HG03095 (cell line): ENCODE results near the gene FBXL17.
A peak's percentile ranks its signal among the peaks of the same experiment; 100 is the strongest.
"Not testable (repeated sequence)": the region's sequence is repeated elsewhere in the genome, so short reads cannot be mapped to it uniquely, and the experiment has no call there.

Experiments
- ATAC-seq: cut with Tn5 transposase; IDR thresholded peaks from one replicate; pipeline ENCODE4 v1.9.1; 2021; ENCODE audit warnings: moderate library complexity; ENCODE audit not compliant: unreplicated experiment

The FBXL17 gene

GRCh38 chr5:108171759-108172158, 210.1 kb downstream of the FBXL17 start:
- ATAC-seq, result no peak

- ATAC-seq, result no peak
Measured at GRCh38 chr5:108168915-108169314, 213.0 kb downstream of the FBXL17 start.

DNA sequence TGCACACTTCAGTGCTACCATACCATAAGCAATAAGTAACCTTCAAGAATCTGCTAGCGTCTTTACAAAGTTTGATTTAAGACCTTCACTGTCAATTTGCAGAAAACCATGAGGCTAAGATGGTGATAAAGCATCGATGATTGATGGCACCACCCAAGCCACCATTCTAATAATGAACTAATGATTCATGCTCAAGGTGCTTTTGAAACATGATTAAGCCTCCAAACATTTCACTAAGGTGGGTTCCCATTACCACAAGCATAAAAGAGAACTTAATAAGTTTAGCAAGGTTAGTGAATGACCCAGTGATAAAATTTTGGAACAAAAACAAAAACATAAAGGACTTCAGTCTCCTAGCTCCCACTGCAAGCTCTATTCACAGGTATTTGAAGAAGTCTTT, 214.7 kb downstream of the FBXL17 start:
- ATAC-seq, result no peak

- ATAC-seq, result no peak
Measured at GRCh38 chr5:108164574-108164973, 217.3 kb downstream of the FBXL17 start.

DNA sequence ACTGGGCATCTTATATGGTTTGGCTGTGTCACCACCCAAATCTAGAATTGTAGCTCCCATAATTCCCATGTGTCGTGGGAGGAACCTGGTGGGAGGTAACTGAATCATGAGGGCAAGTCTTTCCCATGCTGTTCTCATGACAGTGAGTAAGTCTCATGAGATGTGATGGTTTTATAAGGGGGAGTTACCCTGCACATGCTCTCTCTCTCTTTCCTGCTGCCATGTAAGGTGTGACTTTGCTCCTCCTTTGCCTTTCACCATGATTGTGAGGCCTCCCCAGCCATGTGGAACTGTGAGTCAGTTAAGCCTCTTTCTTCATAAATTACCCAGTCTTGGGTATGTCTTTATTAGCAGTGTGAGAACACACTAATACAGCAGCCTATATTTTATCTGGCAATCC, 229.0 kb downstream of the FBXL17 start:
- not testable (repeated sequence) for ATAC-seq

GRCh38 chr5:108149369-108149768, 232.5 kb downstream of the FBXL17 start:
- no peak for ATAC-seq

DNA sequence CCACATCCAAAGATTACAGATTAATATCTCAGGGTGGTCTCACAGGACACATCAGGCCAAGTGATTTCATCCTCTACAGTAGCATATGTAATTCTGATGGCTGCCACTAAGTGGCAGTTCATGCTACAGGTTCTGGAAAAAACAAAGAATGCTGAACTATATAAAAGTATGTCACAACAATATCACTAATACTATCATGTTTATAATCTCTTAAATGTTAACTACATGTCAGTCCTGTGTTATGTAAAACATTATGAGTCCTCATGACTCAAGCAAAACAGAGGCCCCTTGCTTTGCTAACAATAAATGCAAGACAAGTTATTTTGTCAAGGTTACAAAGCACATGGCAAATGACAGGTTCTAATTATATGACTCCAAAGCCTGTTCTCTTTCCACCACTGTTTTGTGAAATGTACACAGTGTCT, 233.2 kb downstream of the FBXL17 start:
- ATAC-seq, result peak; percentile 76

GRCh38 chr5:108146222-108146621, 235.7 kb downstream of the FBXL17 start:
- ATAC-seq, result no peak

GRCh38 chr5:108145351-108145750, 236.5 kb downstream of the FBXL17 start:
- ATAC-seq, result no peak

GRCh38 chr5:108144332-108144731, 237.6 kb downstream of the FBXL17 start:
- ATAC-seq, result no peak

GRCh38 chr5:108143581-108143980, 238.3 kb downstream of the FBXL17 start:
- no peak for ATAC-seq

GRCh38 chr5:108141676-108142075, 240.2 kb downstream of the FBXL17 start:
- ATAC-seq, result no peak

GRCh38 chr5:108136493-108136892, 245.4 kb downstream of the FBXL17 start:
- no peak for ATAC-seq

DNA sequence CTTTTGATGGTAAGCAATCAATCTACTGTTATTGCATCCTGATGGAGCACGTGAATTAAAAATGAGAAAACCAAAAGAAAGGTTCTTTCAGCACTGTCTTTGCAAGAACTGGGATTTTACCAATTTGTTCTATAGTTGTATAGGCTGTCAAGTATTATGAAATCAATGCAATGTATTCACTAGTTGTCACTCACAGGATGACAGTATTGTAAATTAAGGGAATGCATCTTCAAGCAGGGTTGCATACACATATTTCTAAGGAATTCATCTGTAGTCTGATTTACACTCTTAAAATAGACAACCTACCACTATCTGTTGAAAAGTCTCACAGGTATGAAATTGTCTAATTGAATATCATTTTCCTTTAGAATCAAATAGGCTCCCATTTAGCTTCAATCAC, 252.8 kb downstream of the FBXL17 start:
- ATAC-seq, result no peak

GRCh38 chr5:108125771-108126511, 256.0 kb downstream of the FBXL17 start:
- ATAC-seq, result no peak

DNA sequence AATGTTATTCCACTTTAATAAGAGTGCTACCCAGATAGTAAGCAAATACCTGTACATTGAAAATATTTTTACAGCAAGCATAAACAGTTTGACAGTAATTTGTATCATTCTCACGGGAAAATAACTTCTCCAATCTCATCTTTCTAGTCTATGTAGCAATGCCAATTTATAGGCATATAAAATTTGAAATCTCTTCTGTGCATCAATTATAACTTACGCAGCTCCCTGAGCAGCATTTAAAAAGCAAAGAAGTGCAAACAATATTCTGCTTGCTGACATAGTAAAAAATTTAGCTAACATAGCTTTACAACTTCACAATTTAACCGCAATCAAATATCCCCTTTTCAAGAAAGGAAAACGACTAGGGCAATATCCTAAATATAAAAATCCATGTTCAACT, 257.3 kb downstream of the FBXL17 start:
- ATAC-seq, result no peak

DNA sequence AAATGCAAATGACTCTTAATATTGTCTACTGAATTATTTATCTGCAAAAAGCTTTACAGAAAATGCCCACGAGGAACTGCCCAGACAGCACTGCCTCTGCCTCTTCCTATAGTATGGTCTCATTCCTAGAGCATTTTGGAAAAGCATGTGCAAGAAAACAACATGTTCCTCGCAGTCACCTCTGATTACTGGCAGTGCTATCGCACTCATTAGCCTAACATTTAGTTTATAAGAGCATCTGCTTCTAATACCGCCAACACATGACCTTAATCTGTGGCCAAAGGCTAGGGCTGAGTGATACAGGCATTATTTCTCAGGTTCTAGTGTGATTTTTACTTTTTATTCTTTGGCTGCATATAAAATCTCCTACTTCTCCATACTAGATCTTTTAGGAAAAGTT, 259.2 kb downstream of the FBXL17 start:
- no peak for ATAC-seq

DNA sequence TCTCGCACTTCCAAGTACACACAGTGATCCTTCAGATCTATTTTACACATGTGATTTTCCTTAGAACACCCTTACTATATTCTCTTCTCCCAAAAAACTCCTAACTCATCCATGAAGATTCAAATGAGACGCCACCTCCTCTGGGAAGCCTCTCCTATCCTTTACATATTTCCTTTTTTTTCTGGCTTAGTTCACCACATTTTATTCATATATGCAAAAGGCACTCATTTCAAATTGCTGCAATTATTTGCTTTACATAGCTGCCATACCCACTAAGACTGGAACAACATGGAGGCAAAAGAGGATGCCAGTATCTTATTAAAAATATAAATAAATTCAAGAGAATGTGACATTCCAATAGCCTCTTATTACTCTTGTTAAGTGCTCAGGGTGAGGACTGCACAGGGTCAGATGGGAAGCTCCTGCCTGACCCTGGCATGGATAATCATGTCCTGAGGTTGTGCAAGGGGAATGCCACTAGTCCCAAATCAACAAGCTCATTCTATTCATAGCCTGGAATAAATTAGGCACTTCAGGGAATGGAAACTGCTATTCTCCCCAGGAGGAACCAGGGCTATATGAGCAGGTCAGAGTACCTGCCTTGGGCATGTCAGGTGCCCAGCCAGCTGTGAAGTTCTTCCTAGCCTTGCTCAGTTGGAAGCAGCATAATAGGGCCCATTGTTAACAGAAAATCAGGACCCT, 262.9 kb downstream of the FBXL17 start:
- ATAC-seq, result no peak

- ATAC-seq, result no peak
Measured at GRCh38 chr5:108115673-108116072, 266.2 kb downstream of the FBXL17 start.

DNA sequence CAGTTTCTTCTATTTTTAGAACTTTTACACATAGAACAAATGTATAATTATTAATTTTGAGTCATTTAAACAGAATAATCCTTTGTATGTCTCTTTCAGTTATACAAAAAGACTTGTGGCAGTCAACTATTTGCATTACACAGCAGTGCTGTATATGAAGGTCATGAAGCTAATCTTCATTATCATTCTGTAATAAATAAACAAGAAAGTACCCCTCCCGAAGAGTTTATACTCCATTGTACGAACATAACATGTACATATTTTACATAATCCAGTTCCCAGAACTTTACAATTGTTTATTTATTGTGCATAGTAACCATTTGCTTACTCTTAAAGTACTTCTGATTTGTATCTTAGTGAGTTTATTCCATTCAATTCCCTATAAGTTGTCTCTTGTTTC, 267.9 kb downstream of the FBXL17 start:
- no peak for ATAC-seq

DNA sequence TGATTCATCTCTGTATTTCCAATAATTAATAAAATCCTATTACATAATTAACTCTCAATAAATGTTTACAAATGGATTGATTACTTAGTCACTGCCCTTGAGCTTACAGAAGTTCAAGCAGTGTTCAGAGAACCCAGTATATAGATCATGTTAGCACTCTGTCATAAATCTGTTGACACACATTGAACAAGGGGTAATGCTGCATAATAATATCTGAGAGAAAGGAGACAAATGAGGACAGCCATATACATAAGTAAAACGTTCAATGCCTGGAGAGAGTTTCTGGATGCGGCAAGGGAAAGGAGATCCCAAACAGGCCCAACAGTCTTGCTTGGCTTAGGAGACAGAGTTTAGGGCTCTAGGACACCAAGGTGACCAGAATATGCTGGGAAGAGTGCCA, 270.2 kb downstream of the FBXL17 start:
- ATAC-seq, result no peak

DNA sequence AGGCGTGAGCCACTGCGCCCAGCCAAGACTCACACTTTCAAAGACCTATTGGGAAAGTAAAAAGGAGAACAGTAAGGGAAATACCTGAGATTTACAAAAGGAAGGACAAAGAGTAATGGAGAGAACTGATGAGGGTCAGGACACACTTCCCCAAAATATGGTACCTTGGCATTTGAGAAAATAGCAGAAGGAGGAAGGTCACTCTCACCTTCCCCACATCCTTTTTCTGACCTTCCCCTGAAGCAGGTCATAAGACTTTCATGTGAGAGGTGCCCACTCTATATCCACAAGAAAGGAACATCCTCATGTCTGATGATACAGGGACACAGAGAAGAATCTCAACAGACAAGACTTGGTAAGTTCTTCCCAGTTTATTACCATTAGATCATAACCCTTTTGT, 272.8 kb downstream of the FBXL17 start:
- no peak for ATAC-seq

- ATAC-seq, result no peak
Measured at GRCh38 chr5:108104448-108104847, 277.4 kb downstream of the FBXL17 start.
